Left renal pelvis (tissue), 4 donors: ENCODE results near the gene TSHZ3. TPM values are rescaled to one million over a fixed set of nuclear protein-coding genes. Genes with fewer than 3 reads are reported as not detected.

Experiments used
- DNase-seq, 4 donors: peaks; one replicate each; pipeline ENCODE4 v3.0.0-alpha.2; 2013; ENCODE audit warnings: low read depth in 4 of 4, low spot score in 3 of 4
- polyA plus RNA-seq, 4 donors: library from polyadenylated mRNA; unstranded; fragments of 120-200 nt; gene quantifications; one replicate each; pipeline ENCODE4 v1.2.1, GENCODE V29; 2013; ENCODE audit not compliant: insufficient read length in 4 of 4

The TSHZ3 gene
- polyA plus RNA-seq, 4 donors = 11.9 to 16.9 (median 12.7) TPM

GRCh38 chr19:31354799-31355664, 5.8 kb upstream of the TSHZ3 start:
- no peak for DNase-seq

GRCh38 chr19:31354316-31354715, 5.1 kb upstream of the TSHZ3 start:
- no peak for DNase-seq

DNA sequence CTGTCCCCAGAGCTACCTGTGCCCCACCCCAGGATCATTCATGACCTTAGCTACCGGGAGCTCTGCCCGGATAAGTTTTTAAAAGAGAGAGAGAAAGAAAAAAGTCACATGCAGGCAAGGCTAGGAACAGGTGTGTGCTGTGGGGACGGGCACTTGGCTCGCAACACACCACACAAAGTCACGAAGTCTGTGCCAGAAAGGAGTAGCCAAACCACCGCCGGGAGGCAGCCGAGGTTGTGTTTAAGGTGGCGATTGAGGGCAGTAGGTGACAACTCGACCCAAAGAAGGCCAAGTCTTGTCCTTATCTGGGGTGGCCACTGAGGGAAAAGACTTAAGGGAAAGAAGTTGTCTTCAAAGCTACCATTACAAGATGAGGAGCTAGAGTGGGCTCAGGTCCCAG, 4.6 kb upstream of the TSHZ3 start:
- no peak for DNase-seq

GRCh38 chr19:31352782-31353651, 3.8 kb upstream of the TSHZ3 start:
- no peak for DNase-seq

DNA sequence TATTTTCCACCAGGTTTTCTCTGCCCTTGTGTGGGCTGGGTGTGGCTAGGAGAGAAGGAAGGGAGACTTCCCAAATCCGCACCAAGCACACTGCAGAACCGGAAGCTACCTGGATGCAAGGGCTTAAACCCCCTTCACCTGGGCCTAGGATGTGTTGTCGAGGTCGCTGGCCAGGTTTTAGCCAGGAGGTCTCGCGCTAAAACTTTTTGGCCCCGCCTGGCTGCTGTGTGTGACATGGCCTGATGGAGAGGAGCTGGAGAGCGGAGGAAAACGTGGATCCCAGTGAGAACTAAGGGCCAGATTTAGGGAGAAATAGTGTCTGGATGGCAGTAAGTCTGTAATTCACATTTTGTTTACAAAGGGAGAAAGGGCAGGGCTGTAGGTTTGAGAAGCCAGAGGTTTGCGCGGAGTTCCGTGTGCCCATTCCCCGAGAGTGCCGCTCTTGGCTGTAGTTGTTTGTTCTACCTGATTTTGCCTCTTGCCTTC, 3.1 kb upstream of the TSHZ3 start:
- DNase-seq = no peak

GRCh38 chr19:31351855-31352195, 2.6 kb upstream of the TSHZ3 start:
- no peak for DNase-seq

- no peak for DNase-seq
Measured at GRCh38 chr19:31351056-31351854, 2.0 kb upstream of the TSHZ3 start.

GRCh38 chr19:31350693-31351055, 1.4 kb upstream of the TSHZ3 start:
- no peak for DNase-seq

DNA sequence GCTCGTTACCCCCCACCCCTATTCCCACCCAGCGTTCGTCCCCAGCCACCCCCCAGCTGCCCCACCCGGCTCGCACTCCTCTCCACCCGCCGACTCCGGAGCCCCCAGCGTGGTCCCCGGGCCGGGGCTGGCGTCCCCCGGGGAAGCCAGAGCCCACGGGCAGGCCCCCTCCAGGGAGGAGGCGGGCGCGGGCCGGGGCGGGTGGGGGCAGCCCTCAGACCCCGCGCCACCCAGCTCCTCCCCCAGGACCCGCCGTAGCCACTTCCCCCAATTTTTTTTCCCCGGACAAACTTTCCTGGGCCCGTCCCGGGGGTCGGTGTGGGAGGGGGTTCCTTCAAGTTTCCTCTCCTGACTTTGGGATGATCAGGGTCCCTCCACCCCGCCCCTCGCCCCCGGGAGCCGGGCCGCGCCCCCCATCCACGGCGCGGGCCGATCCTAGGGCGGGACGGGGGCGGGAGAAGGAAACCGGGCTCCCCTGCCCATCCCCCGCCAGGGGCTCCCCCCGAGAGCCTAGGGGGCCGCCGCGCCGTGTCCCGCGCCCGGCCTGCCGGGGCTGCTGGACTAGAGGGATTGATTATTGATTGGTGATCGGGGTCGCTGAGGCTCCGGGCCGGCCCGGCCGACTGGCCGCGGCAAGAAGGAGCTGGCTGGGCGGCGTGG, 927 bp upstream of the TSHZ3 start:
- DNase-seq = no peak

- DNase-seq = no peak
Measured at GRCh38 chr19:31348481-31349159, 616 bp downstream of the TSHZ3 start.

DNA sequence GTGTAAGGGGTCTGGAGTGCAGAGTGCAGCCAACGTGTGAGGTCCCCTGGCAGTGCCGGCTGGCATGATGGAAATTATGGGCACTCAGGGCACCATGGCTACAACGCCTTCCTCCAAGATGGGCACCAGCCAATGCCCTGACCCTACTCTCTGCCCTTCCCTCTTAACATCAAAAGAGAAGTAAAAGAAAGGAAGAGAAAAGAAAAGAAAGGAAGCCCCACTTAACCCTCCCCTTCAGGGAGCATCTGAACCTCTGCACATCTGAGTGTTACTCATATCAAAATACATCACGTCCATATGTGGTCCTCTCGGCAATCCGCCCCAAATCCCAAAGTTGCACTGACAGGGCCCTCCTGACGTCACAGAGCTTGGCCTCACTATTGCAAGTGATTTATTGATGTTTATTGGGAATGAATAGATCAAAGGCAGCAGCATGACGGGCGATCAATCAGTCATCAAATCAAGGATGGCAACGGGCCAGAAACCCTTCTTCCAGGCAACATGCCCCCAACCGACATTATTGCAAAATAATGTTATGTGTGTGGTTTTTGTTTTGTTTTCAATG, 1.3 kb downstream of the TSHZ3 start:
- no peak for DNase-seq

DNA sequence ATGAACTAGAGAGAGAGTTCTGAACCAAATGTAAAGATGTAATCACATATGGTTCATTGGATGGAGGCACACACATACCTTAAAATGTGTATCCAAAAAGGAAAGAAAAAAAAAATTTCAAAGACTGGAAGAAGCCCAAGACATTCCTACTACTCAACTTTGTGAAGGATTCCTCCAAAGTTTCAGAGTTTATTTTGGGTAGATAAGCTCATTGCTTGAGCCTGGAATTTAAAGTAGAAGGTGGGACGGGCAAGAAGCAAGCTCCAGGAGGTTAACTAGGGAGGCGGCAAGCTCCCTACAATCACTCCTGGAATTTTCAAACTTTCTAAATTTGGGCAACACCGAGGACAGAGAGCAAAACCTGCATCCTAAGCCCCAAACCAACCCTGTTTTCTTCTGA, 1.9 kb downstream of the TSHZ3 start:
- DNase-seq = no peak

- DNase-seq = no peak
Measured at GRCh38 chr19:31346184-31347059, 2.8 kb downstream of the TSHZ3 start.

DNA sequence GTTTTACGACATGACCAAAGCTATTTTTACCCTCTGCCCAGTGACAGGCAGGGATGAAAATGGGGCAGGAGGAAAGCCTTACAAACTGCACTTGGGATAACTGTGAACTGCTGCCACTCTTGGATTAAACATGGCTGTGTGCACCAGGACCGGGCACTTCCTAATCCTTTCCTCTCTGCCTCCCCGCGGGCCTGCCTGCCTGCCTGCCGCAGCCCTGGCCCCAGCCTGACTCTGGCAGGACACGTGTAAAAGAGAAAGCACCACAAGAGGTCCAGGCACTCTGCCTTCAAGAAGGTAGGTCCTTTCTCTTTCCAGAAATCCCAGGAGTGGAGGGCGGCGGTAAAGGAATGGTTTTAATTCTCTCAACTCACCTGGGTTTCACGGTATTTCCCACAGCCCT, 4.8 kb downstream of the TSHZ3 start:
- DNase-seq = no peak

GRCh38 chr19:31342926-31343325, 6.3 kb downstream of the TSHZ3 start:
- DNase-seq = no peak

- no peak for DNase-seq
Measured at GRCh38 chr19:31340042-31341025, 8.9 kb downstream of the TSHZ3 start.

DNA sequence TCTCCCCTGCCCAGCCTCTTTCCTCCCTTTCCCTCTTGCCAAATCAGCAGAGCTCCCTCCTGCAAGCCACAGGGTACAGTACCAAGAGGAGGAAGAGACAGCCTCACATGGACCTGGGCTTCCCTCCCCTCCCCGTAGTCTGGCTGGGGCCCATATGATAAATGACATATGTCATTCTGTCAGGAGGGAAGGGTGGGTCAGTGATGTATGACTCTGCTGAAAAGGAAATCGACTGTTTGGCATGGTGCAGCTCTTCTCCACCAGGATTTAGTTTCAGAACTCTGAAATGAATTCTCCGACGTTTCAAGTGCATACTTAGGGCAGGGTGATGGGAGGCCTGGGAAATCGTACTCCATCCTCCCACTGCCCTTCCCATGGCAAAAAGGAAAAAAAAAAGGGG, 9.8 kb downstream of the TSHZ3 start:
- DNase-seq = no peak
